HG03103 (cell line): ENCODE results near the gene CYSLTR2.

Source experiments
- ATAC-seq: cut with Tn5 transposase; IDR thresholded peaks from one replicate; pipeline ENCODE4 v1.9.1; 2021; ENCODE audit warnings: low read depth; ENCODE audit not compliant: unreplicated experiment

The CYSLTR2 gene, protein sequence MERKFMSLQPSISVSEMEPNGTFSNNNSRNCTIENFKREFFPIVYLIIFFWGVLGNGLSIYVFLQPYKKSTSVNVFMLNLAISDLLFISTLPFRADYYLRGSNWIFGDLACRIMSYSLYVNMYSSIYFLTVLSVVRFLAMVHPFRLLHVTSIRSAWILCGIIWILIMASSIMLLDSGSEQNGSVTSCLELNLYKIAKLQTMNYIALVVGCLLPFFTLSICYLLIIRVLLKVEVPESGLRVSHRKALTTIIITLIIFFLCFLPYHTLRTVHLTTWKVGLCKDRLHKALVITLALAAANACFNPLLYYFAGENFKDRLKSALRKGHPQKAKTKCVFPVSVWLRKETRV

GRCh38 chr13:48653472-48653939 lies at the start of gene CYSLTR2:
Gene CYSLTR2 (plus strand): TSS chr13:48653929. CDS start chr13:48706818, 52,889 bp downstream.
- no peak for ATAC-seq

GRCh38 chr13:48615049-48615448 lies 38.7 kb upstream of the CYSLTR2 start:
- no peak for ATAC-seq

GRCh38 chr13:48618937-48619336 lies 34.8 kb upstream of the CYSLTR2 start:
- no peak for ATAC-seq

DNA sequence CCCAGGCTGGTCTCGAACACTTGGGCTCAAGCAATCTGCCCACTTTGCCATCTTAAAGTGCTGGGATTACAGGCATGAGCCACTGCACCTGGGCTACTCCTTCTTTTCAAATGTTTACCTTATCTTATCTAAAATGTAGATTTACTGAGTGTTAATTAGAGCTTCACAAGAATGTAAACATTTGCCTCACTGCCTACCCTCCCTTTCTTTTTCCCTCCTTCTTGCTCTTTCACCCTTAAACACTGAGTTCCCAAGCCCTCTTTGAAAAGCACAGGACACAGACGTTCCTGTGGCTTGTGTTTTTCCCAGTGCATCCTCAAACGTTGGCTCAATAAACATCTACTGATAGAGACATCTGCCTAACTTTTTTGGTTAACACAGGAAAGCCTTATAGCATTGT lies 32.7 kb upstream of the CYSLTR2 start:
- ATAC-seq = no peak

- no peak for ATAC-seq
These were observed 29.7 kb upstream of the CYSLTR2 start for GRCh38 chr13:48624016-48624415.

DNA sequence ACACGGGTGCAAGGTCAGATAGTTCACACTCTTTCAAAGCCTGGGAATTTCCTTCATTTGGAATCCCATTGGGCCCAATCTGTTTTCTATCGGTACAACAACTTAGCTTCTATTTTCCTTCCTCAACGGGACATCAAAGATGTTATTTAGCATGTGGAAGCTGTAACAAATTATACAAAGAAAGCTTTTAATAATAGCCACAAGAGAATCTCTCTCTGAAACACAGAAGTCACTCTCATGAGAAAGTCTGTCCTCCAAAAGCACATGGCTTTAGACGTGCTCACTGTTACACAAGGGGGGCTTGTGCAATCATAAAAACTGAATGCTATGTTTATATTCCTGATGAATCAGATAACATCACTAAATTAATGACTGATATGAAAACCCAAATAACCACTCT lies 28.9 kb upstream of the CYSLTR2 start:
- no peak for ATAC-seq

- no peak for ATAC-seq
These were observed 28.2 kb upstream of the CYSLTR2 start for GRCh38 chr13:48625413-48626076.

GRCh38 chr13:48626077-48626449 lies 27.7 kb upstream of the CYSLTR2 start:
- ATAC-seq = no peak

DNA sequence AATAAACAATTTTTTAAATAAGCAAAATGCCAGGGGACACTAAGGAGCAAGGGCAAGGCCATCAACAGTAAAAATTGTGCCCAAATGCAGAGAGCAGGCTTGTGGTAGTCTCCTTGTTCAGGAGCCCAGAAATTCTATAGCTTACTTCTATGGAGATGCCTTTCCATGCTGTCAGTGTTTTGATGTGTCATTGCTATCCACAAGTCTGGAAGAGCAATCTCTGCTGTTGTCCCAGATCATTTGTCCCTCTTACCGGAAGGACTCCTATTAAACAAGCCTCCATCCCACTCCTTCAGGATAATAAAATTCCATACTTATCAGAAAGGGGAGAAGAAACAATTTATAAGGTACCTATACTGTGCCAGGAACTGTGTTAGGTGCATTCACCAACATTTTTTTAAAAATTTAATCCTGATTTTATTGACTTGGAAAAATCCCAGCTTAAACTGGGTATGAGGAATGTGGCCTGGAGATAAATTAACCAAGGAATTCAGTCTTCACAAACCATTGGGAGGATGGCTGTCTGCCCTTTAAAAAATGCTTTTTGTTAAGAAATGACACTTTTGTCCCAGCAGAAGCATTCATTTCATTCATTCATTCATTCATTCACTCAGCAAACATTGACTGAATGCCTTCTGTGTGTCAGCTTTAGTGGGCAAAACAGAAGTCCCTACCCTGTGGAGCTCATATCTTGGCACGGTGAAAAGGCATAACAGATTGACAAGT lies 26.8 kb upstream of the CYSLTR2 start:
- no peak for ATAC-seq

DNA sequence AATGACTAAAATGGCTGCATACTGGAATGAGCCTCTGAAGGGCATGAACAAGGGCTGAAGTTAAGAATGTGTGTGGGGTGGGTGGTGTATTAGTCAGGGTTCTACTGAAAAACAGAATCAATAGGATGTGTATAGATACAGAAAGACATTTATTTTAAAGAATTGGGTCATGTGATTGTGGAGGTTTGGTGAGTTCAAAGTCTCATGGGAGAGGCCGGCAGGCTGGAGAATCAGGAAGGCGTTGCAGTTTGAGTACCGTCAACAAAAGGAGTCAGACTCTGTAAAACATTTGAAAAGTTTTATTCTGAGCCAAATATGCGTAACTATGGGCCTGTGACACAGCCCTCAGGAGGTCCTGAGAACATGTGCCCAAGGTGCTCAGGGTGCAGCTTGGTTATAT lies 24.5 kb upstream of the CYSLTR2 start:
- ATAC-seq = no peak

- no peak for ATAC-seq
These were observed 23.4 kb upstream of the CYSLTR2 start for GRCh38 chr13:48630291-48630690.

DNA sequence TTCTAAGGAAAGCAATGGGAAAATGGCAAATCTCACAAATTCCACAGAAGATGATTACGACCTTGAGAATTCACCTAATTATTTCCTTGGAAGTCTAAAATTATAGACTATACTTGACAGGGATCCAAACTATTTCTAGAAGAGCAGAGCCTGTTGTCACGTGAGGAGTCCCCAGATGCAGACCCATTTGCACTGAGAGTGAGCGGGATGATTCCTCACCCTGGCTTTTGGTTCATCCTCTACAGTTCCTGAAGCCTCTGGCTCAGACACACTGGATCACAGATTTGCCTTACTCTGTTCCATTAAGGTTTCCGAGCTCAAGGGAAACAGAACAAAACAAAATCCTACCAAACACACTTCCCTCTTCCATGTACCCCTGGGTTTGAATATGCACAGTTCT lies 23.0 kb upstream of the CYSLTR2 start:
- ATAC-seq = no peak

- ATAC-seq = no peak
These were observed 22.3 kb upstream of the CYSLTR2 start for GRCh38 chr13:48631441-48631840.

- no peak for ATAC-seq
These were observed 20.0 kb upstream of the CYSLTR2 start for GRCh38 chr13:48633700-48634099.

DNA sequence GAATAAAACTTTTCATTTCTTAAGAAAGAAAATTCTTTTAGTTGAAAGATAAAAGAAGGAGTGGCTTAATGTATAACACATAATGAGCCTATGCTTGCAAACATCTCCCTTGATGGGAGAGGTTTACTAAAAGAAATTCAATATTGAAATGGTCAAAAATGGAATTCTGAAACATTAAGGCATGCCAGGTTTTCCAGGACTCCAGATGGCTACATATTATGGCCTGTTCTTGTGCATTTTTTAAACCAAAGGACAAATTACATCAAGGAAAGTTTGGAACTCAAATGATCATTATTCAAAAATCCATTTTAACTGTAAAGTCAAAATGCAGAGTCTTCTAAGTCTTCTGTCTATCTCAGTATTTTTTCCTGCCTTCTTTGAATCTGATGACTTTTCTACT lies 19.1 kb upstream of the CYSLTR2 start:
- ATAC-seq = no peak

- ATAC-seq = no peak
These were observed 18.3 kb upstream of the CYSLTR2 start for GRCh38 chr13:48635478-48635877.

DNA sequence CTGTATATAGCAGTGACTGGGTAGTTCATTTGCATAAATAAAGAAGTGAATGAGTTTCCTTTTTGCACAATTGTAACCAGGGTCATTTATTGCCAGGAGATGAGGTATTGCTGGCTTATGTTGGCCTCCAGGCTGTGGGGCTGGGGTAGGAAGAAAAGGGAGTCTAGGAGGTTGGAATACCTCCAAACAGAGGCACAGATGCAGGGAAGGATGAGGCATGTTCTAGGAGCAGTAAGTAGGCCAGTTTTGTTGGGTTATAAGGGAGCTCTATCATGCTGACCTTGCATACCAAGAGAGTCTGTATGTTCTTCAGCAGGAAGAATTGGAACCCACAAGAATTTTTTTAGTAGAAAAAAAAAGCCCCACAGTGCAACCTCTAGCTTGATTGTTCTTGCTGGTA lies 17.2 kb upstream of the CYSLTR2 start:
- no peak for ATAC-seq

GRCh38 chr13:48637601-48638000 lies 16.1 kb upstream of the CYSLTR2 start:
- no peak for ATAC-seq

DNA sequence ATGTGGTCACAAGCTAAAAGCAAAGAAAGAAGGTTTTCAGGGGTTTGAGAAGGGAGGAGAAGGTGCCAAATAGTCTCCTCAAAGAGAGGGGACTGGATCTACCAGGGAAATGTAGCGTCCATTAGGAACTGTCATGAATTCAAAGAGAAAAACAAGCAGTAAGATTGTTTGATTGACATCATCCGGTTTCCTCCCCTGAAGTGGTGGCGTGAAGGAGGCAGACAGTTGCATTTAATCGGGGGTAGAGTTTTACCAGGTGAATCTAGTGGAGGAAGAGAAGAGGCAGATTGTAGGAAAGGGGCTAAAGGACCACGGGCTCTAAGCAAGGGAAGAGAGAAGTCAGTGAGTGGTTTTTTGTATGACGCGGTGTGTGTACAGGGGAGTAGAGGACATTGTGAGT lies 13.0 kb upstream of the CYSLTR2 start:
- no peak for ATAC-seq

- ATAC-seq = no peak
These were observed 12.3 kb upstream of the CYSLTR2 start for GRCh38 chr13:48641404-48641803.

DNA sequence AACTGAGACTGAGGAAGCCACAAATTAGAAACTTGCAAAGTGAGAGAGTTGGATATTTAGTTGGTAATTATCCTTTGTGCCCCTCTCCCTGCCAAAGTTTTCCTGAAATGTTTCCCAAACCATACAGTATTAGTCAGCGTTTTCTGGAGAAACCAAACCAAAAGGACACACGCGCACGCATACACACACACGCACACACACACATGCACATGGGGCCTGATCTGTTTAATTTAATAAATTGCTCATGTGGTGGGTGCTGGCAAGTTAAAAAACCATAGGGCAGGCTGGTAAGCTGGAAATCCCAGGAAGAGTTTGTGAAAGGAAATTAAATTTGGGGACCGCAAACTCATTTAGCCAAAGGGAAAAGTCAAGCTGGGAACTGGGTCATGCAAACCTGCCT lies 11.7 kb upstream of the CYSLTR2 start:
- no peak for ATAC-seq

DNA sequence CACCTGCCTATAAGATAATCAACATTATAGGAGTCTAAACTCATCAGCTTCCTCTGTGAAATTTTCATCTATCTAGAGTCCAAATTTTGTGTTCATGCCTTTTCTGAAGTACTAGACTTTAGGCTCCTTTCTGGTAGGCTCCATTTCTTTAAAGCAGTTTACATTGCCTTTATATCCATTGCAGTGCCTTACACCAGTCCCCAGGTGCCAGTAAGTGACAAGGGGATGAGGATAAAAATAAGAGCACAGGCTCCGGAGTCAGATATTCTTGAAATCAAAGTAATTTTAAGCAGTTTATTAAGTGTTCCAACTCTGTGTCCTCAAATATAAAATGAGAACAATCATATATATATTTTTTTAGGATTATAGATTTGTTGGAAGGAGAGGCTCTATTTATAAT lies 10.6 kb upstream of the CYSLTR2 start:
- no peak for ATAC-seq
